Activated T-helper 9 cell treated with anti-CD3 and anti-CD28 coated beads, Interleukin-2, amount 50 U/mL, for 16 hours (primary cell): ENCODE results near the gene SLC24A3.

Experiments
- DNase-seq: peaks from one replicate; pipeline ENCODE4 v3.0.0-alpha.2; 2020; ENCODE audit warnings: low read depth

The SLC24A3 gene

DNA sequence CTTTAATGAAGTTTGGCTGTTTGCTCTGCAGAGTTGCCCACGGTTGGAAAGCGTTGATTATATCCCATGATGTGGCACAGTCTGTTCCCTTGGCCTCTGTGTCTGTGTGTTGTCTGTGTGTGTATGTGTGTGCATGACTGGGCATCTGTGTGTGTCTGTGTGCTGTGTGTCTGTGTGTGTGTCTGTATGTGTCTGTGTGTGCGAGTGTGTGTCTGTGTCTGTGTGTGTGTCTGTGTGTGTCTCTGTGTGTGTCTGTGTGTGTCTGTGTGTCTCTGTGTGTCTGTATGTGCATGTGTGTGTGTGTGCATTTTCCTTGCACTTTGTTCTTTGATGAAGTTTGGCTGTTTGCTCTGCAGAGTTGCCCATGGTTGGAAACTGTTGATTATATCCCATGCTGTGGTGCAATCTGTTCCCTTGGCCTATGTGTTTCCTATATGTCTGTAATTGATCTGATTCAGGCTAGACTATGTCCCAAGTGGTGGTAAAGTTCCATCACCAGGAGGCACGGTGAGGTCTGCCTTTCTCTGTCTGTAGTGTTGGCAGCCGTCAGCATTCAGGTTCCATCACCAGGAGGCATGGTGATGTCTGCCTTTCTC, 467.6 kb downstream of the SLC24A3 start:
- DNase-seq = no peak

DNA sequence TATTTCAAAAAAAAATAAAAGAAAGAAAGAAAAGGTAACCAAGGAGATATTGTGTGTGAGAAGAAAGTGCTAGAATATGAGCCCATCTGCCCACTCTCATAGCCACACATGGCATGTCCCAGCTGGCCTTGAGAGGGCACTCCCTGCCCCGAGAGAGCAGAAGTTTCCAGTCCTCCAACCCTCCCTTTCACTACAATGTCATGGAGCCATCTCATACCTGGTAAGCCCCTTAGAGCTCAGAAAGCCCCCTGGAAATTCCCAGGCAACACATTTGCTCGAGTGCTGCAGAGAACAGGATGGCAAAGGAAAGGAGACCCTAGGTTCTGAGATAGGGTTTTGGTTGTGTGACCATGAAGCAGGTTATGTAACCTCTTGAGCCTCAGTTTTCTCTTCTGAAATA, 469.8 kb downstream of the SLC24A3 start:
- DNase-seq = no peak

DNA sequence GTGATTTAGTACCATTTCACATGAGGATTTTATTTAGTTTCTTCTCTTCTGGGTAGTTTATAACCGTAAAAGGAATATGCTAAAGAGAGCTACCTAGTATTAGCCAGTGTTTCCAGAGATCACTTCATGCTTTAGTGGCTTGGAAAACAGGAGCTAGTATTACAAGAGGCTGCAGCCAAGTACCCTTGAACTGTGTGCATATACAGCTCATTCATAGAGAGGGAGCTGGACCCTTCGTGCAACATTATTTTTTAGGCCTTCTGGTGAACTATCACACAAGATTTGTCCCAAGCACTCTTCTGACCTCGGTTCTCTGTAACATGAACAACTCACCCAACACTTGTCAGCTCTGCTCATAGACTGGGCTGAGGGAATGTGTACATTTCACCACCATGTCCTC, 470.7 kb downstream of the SLC24A3 start:
- DNase-seq = no peak

DNA sequence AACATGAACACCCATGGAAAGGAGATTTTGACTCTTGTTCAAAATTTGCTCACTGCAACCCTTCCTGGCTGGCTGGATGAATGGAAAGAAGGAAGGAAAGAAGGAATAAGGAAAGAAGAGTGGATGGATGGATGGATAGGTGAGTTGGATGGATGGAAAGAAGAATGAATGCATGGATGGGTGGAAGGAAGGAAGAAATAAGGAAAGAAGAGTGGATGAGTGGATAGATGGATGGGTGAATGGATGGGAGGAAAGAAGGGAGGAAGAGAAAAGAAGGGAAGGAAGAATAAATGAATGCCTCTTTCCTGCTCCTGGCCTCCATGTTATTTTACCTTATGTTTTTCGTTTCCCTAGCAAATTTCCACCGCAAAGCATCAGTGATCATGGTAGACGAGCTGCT, 471.4 kb downstream of the SLC24A3 start:
- no peak for DNase-seq

DNA sequence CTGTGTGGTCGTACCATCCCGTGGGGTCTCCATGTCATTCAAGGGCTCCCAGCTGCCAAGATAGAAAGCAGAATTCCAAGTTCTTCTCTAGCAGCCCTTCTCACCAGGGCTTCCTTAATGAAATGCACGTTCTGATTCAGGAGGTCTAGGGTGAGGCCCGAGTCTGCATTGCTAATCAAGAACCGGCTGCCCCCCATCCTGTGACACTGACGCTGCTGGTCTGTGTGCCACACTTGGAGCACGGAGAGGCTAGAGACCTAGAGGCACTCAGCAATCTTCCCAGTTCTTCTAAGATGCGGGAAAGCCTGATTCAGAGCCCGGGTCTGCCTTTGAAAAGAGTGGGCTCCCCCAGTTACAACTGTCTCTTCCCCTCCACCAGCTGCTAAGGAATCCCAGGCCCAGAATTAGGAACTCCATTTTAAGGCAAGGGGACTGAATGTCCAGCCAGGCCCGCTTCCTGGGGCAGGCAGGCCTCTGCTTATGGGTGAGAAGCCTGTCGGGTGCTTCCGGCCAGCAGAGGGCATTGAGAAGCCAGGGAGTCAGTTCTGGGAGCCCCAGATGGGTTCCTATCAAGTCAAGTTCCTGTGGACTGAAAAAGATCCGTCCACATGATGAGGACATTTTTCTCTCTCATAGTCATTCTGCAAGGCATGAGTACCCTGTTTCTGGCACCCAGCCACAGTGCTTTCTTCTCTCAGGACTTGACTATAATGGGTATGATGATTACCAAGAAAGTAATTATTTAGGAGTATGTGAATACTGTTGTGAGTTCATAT, 475.8 kb downstream of the SLC24A3 start:
- DNase-seq = no peak

DNA sequence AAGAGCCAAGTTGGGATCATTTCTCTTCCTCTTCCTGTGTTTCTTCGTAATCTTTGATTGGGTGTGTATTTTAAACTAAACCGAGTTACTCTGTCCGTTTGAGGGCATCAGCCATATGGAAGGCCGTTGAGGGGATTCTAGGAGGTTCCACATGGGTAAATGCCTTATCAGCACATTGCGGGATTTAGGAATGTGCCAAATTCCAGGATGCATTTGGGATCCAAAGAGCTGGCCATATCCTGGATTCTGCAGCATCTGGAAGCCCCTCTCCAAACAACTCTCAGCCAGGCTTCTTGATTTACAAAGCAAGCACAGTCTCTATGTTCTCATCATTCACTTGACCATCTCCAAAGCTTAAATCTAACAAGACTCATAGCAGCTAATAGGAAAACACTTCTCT, 478.0 kb downstream of the SLC24A3 start:
- no peak for DNase-seq

DNA sequence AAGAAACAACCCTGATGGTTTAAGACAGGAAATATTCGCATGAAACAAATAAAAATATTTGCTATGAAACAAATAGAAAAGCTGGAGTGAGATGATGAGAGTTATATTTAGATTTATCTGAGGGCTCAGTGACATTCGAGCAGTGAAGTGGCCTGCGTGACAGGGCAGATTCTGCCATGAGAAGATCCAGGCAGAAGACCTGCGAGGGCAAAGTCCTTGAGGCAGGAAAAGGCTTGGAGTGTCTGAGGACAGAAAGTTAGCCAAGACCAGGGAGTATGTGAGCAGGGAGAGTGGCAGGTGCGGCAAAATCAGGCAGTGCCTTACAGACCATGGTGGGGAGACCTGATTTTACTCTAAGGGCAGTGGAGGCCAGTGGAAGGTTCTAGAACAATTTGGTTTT, 478.7 kb downstream of the SLC24A3 start:
- no peak for DNase-seq

DNA sequence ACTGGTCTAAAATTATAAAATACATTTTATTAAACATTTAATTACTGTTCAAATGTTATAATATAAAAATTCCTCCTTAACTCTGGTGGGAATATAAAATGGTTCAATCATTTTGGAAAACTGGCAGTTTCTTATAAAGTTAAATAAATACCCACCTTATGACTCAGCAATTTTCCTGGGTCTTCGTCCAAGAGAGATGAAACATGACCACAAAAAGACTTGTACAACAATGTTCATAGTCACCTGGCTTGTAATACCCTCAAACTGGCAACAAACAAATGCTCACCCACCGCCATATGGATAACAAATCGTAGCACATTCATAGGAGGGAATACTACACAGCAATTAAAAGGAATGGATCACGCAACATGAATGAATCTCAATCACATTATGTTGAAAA, 479.7 kb downstream of the SLC24A3 start:
- DNase-seq = no peak

DNA sequence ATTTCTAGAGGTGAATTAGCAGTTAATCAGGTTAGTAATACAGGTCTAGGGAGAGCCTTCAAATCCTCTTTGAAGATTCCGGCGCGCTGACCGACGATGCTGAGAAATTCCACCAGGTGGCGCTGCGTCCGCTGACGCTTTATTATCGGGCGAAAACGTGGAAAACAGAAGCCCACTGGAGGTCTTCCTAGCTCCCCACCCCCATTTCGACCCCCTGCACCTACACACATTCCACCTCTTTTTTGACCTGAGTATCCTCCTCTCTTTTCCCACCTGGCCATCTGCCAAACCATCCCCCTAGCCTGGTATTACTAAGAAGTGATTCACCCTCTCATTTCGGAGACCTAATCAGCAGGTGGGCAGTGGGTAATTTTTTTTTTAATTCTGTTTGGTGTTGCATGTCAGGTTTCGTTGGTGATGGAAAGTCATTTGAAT, 480.3 kb downstream of the SLC24A3 start:
- peak; percentile 15 for DNase-seq

DNA sequence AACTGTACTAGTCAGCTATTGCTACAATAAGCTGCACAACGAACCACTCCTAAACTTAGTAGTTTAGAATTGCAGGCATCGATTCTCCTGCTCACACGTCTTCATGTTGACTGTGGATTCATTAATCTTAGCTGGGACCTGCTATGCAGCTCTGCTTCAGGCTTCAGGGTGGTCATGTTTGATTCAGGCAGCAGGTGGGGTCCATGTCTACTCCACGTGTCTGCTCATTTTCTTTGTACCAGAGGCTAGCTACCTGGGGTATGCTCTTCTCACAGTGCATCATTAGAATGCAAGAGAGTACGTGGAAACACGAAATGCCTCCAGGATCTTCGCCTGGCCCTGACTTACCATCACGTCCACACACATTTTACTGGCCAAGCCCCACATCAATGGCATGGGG, 481.1 kb downstream of the SLC24A3 start:
- no peak for DNase-seq

DNA sequence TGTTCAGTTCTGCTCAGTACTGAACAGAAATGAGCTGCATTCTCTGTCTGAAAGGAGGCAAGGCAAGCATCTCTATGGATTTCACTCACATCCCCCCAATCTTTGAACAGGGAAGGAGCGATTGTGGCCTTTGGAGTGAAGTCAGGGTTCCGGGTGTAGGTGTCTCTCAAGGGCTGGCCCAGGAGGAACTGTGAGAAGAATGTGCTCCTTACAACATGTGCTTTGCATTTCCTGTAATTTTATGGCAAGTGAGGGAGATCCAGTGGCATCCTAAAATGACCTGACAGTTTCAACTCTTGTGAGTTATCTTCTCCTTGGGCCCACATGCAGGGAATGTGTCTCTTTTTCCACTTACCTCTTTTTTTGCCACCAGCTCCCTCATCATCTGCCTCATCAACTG, 482.6 kb downstream of the SLC24A3 start:
- no peak for DNase-seq

DNA sequence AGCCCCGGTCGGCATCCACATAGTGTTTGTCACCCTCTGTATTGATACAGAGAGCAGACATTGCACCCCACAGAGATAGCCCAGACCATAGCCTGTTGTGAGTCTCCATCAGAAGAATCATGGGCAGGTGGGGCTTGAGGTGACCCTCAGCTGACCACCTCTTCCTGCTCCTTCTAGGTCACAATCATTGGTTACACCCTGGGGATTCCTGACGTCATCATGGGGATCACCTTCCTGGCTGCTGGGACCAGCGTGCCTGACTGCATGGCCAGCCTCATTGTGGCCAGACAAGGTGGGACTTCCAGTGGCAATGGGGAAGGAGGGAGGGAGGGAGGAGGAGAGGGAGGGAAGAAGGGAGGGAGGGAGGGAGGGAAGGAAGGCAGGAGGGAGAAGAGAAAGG, 484.2 kb downstream of the SLC24A3 start:
- no peak for DNase-seq

DNA sequence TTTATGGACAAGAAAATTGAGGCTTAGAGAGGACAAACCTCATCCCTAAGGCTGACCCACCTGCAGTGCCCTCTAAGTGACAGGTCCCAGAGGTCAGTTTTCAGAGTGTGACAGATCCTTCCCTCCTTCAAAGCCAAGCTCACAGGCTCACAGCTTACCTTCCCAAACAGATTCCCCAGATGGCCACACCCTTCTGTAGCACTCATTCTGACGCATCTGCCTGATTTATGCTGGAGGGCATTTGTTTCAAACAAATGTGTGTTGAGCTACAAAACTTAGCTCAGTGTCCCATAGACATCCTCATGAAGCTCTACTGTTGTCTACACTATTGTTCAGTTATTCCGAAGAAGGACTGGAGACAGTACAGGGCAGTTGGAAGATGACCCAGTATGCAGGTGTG, 485.0 kb downstream of the SLC24A3 start:
- DNase-seq = no peak

DNA sequence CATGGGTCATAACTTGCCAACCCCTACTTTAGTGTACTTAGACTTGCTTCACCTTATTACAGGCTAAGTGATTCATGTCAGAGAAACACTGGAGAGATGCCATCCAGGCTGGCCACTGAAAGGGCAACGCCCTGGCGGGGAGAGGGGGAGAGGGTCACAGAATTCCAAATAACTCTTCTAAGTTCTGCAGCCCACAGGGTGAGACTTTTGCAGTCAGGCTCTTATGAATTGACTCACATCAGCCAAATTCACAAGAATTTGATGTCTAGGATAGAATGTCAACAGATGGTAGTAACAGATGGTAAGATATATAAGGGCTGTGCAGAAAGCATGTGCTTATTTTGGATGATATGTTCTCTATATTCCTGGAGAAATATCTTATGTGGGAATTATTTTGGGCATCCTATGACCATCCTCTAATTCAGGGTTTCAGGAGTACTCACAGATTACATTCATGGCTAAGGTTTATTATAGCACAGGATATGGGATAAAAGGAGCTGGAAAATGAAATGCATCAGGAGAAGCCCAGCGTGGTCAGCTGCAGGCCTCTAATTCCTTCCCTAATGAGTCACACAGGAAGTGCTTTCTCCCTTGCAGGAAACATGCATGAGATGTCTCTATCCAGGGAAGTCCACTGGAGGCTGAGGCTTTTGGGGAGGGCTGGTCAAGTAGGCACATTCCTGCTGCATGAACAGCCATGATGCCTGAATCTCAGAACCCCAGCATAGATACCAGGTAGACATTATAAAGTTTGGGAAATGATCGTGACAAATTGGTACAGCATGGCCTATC, 486.9 kb downstream of the SLC24A3 start:
- DNase-seq = no peak

DNA sequence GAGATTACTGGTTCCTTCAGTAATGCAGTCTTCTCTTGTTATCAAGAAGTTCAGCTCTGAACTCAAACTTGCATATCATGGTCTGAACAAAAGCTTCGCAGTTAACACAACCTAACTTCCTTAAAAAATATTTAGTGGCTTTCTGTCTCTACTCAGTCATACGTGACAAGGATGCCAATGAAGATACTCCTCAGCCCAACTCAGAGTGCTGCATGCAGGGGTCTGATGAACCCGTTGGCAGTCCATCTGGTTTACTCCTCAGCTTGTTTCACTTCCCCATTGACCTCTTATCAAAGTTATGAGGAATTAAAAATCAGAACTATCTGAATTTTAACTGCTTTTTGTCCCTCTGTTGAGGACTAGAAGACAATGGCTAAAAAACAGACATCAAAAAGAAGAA, 489.0 kb downstream of the SLC24A3 start:
- no peak for DNase-seq

DNA sequence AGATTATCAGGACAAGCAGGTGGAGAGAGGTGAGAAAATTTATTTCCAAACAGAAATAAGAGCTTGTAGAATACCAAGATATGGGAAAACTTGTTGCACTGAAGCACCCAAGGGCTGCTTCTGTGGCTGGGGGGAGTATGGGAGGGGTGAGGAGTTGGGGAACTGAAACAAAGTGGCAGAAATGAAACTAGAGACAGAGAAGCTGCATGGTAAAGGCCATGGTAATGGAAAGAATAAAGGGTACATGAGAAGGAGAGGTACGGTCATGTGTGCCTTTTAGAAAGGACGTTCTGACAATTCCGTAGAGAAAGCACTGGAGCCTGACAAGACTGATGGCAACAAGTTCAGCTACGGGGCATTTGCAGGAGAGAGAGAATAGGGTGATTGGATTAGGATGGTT, 494.0 kb downstream of the SLC24A3 start:
- no peak for DNase-seq

DNA sequence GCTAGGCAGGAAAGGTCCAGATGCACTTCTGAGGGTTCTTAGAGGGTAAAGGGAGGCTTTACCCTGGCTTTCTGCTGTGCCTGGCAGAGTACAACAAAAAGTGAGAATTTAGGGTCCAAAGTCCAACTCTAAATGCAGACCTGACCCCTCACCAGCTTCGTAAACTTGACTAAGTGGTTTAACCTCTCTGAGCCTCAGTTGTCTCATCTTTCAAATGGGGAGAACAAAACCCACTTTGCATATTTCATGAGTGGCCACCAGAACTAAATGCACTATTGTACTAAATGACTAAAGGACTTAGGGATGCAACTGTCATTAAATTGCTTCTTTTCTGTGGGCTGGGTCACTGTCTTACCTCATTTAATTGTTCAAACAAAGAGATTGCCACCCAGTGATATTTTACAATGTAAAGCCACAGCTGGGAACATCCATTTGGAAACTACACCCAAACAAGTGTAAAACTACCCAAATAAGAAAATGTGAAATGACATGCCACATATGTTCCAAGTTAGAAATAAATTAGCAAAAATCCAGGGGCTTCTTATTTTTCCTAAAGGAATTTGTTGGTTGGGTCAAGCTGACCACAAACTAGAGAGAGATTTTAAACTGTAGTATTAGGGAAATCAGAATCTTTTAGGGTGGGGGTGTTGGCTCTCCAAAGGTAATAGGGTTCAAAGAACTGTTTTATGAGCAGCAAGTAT, 497.3 kb downstream of the SLC24A3 start:
- DNase-seq = no peak

DNA sequence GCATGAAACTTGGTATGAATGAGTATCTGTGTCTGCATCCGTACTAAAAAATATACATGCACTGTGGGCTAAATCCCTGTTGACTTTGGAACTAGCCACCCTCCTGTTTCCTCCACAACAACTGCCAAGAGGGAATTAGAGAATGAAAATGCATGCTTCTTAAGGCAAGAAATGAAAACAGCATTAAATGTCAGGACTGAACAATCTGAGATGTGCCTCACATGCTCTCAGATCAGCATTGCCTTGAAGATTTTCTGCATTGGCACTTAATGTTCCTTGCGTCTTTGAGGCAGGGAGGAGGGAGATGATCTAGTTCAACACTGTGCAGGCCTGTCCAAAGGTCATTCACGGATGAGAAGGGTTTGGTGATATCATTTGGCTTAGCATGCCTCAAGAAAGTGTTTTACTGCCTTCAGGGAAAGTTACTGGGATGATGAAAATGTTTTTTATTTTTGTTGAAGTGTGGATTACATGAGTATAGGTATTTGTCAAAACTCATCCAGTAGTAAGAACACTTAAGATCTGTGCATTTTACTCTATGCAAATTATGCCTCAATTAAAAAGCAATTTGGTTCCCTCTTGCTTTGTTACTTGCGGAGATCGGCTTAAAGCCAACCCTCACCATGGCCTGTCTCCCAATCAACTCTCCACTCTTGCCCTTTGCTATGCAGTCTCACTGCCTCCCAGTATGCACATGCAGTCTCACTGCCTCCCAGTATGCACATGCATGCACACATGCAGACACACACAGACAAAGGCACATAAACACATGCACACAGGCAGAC, 498.1 kb downstream of the SLC24A3 start:
- no peak for DNase-seq

DNA sequence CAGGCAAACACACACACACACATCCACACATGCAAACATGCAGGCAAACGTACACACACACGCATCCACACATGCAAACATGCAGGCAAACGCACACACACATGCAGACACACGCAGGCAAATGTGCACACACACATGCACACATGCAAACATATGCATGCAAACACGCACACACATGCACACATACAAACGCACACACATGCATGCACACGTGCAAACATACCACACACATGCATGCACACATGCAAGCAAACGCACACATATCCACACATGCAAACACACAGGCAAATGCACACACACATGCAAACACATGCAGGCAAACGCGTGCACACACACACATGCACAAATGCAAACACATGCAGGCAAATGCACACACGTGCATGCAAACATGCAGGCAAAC, 498.7 kb downstream of the SLC24A3 start:
- DNase-seq = no peak

DNA sequence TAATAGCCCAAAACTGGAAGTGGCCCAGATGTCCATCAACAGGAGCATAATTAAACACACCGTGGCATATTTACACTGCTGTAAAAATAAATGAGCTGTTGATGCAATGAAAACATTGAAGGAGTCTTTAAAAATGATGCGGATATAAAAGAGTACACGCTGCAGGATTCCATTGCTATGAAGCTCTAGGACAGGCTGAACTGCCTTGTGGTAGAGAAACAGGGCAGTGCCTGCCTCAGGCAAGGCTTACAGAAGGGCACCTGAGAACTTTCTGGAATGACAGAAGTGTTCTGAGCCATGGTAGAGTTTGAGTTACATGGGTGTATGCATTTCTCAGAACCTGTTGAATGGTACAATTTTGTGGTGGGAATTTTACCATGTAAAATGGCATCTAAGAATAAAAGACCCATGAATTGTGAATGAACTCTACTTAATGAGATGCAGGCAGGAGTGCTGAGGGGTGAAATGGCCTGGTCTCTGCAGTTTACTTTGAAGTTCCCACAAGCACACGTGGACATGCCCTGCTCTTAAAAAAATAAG, 500.3 kb downstream of the SLC24A3 start:
- DNase-seq = no peak

DNA sequence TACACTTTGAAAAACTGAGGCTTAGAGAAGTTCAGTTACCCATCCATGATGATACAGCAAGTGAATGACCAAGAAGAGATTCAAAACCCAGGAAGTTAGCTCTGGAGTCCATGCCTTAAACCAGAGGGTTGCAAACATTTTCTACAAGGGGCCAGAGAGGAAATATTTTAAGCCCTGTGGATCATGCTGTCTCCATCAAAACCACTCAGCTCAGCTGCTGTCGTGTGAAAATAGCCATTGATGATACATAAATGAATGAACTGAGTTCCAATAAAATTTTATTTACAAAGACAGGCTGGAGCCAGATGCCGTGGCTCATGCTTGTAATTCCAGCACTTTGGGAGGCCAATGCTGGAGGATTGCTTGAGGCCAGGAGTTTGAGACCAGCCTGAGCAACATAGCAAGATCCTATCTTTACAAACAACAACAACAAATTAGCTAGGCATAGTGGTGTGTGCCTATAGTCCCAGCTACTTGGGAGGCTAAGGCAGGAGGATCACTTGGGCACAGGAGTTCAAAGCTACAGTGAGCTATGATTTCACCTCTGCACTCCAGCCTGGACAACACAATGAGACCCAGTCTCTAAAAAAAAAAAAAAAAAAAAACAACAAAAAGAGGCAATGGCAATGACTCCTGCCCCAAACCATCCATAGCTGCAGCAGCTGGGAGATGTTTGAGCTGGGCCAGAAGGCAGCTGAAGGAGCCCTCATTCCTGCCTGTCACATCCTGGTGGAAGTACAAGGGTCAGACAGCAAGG, 501.6 kb downstream of the SLC24A3 start:
- DNase-seq = no peak
